ENCODE measurements around the gene MOK.

MOK gene

DNA sequence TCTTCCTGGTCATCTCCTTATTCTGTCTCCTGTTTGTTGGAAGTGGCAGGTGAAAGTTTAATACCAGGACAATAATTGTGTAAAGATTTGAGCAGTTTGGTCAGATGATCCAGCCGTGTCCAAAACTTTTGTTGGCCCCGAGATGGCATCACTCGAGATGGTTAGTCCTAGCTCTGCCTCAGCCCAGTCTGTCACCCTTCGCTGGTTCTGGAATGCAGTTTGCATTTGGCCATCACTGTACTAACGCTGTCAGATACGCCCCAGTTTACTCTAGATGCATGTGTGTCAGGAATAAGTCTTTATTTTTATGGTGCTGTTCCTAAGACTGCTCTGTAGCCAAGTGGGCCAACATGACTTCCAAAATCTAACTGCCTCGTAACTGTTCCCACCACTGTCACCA, 79.6 kb downstream of the MOK start:
- DNase-seq (ENCODE audit: low spot score), result no peak

DNA sequence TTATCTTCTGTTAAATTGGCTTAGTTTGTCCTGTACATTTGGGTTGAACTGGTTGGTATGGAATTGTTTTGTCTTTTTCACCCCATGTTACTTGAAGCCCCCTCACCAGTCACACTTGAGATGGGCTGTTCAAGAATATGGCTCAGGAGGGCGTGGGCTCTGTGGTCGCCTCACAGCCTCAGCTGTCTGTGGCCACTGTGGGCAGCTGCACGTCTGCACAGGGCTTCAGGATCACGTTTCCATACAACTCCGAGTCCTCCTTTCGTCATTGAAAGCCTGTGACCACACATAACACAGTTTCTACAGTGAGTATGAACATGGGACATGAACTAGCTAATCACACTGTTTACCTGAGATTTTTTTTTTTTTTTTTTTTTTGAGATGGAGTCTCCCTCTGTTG, 81.3 kb downstream of the MOK start:
- DNase-seq (ENCODE audit: low spot score), result no peak

DNA sequence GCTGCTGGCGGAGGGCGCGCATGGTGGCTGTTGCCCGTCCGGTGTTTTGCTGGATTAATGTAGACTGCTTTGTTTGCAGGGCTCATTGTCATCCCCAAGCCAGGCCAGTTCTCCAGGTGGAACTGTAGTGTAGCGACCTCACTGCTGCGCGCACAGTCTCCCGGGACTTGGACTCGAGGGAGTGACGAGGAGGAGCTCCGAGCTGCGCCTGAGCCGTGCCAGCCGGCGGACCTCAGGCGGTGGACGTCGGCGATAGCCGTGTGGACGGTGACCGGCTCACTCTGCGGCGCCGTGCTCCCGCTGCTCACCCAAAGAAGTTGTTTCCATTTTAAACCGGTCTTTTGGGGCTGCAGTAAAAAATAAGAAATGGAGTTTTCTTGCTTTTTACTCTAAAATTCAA, 82.2 kb downstream of the MOK start:
- DNase-seq (ENCODE audit: low spot score), result no peak

DNA sequence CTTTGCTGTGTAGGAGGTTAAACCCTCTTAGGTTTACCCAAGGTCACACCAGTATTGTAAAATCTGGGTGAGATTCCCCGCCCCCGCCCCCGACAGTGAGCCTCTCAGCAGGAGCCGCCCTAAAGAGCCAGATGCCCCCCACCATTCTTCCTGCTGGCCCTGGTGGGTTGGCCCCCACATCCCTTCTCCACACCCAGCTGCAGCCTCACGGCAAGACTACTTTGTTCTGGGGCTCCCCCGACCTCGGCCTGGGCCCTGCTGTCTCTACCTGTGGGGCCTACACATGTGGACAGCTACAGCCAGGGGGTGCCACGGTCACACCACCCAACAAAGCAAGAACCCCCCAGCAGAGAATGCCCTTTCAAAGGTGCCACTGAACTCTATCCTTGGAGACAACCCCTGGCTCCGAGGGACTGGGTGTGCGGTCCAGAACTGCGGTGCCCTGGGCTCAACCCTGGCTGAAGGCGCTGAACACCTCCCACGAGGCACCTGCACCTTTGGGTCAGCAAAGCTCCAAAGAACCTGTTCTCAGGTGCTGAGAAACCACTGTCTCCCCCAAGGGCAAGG, 82.9 kb downstream of the MOK start:
- DNase-seq (ENCODE audit: low spot score), result no peak

DNA sequence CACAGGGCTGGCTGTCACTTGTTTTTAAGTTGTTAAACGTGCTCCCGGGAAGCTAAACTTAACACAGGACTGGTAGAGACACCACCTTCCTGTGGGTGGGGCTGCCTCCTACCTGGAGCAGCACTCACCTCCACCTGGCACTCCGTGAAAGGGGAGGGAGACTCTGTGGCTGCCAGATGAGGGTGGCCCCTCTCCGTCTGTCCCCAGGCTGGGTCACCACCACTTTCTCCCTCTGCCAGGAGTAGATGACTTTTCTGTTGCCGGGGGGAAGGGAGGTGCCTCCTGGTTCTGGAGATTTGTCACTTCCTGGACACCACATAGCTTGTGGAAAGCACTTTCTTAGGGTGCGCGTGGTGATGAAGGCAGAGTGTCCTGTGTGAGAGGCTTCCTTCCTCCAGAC, 83.9 kb downstream of the MOK start:
- DNase-seq (ENCODE audit: low spot score), result no peak

DNA sequence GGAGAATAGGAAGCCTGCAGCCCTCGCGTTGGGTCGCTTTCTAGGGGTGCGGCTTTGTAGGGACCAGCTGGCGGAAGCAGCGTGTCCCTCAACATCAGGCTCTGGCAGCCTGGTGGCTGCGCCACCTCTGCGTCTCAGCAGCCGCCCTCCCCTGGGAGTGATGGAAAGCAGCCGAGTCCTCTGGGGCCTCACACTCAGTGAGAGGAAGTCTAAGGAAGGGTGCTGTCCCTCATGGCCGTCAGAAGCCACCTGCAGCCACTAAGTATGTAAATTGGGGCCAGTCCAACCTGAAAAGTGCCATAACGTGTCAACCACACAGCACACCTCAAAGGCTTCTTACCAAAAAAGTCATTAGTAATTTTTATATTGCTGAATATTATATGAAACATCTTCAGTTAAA, 84.9 kb downstream of the MOK start:
- no peak for DNase-seq (ENCODE audit: low spot score)

DNA sequence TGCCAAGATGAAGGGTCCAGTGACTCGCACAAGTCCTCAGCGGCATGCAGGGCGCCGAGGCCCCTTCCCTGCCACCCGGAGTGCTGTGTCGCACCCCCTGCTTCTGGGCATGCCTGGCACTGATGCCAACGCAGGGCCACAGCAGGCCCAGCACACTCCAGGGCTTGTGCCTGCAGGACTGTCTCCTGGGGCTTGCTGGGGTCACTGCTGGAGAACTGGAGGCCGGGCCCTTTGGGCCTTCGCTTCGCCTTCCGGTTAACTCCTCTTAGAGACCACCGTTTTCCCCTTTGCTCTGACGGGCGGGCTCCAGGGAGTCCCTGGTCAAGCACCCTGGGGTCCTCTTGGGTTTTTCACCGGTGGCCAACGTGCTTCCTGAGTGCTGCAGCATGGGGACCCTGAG, 85.6 kb downstream of the MOK start:
- DNase-seq (ENCODE audit: low spot score), result no peak

DNA sequence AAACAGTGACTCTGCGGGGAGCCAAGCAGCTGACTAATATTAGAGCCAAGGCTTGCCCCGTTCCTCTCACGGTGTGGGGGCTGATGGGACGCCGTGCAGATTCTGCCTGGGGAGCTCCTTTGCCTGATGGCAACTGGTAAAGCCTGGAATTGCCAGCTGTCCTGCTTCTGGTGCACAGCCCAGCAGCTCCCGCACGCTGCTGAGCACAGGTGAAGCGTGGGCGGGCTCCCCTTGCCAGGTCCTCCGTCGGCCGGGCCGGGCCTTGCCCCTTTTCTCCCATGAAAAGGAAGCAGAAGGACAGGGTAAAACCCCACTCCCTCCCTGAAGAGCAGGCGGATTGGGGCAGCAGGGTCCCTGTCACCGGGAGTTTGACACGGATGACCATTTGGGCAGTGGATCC, 86.3 kb downstream of the MOK start:
- peak; percentile 47 for DNase-seq (ENCODE audit: low spot score)

DNA sequence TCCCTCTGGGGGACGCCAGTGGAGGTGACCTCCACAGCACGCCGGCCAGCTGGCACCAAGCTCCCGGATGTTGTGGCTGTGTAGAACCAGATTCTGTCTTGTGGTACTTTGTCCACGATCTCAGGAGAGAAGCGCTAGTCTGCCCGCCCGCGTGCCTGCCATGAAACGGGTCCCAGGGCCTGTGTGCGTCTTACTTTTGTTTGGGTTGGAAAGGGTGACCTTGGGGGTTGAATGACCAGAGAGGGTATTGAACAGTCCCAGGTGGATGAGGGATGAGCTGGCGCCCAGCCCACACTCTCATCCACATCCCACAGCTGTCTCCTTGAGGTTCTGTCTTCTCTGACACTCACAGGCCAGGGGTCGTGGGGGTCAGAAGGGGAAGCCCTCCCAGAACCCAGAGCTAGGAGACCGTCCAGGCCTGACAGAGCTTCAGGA, 87.0 kb downstream of the MOK start:
- DNase-seq (ENCODE audit: low spot score), result no peak

DNA sequence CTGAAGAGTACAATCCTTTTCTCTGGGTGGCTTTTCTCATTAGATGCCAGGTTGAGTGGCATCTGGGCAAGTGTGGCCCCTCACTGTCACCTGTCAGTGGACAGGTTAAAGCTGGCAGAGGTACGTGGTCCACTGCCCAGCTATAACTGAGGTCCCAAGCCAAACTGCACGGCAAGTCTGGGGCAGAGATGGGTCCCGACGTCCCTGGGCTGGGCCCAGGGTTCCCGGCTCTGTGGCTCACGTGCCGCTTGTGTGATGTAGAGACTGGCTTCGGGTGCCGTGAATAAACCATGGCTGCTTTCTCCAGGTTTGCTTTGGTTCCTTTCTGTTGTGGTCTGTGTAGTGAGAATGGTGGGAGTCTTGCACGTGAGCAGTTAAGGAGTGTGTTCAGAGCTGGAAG, 87.6 kb downstream of the MOK start:
- DNase-seq (ENCODE audit: low spot score), result no peak

DNA sequence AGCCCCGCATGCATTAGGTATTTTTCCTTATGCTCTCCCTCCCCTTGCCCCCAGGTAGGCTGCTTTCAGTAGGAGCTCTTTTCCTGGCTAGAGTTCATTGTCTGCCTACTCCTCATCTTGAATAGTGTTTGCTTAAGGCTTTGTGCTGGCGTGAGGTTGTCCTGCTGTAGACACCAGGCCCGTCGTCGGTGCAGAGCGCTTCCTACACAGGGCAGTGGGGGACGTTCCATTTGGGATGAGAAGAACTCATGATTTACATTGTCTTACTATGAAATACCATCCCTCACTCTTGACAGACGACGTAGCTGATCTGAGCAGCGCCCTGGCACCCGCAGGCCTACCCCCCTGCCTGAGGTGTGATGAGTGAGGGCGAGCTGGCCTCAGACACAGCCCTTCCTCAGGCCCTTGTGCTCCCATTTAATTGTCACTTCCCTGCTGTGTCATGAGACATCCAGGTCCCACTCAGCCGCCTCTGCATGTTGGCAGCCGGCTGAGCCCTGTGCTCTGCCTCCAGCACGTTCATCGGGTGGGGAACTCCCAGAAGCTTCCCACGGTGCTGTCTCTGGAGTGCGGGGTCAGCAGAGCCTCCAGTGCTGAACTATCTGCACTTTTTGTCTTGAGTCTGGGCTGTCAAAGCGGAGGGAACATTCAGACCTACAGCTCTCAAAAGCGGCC, 89.3 kb downstream of the MOK start:
- DNase-seq (ENCODE audit: low spot score), result no peak

DNA sequence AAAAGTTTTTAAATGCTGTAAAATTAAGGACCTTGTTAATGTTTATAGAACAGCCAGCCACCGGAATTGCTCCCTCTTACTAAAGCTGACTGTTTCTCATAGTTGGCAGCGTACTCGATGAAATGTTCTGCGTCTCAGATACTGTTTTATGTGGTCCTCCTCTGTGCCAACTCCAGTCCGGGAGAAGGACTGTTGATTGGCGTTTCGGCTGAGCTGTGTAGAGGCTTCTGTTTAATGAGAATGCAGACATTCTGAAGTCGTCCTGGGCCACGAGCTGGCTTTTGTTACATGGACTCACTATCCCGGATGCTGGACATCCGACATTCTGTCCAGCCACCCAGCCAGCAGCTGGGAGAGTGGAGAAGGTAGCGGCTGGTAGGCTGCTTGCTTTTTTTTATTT, 89.9 kb downstream of the MOK start:
- DNase-seq (ENCODE audit: low spot score), result peak; percentile 61

DNA sequence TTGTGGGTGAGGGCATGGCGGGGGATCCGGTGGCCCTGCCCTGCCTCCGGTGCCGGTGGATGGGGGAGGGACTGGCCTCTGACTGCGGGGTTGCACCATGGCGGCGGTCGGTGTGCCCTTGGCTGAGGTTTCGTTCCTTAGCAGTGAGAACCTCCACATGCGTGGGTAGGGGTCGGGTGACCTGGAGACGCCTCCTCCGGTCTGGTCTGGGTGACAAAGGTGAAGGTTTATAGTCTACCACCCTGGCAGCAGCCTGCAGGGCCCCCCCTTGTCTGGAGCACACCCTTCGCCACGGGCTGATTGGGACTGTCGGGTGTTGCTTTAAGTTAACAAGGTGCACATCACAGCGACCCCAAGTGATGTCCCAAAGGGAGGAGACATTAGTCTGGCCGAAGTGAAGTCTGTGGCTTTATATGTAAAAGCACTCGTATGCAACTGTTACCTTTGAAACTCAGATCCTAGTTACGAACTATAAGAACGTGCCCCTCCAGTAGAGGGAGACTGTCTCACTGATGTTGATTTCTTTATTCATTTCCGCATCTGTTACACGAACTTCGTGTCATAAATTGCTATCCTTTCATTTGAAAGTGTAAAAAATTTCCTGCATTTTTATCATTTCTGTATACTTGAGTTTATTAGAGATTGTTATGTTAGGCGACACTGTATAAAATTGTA, 90.8 kb downstream of the MOK start:
- no peak for DNase-seq (ENCODE audit: low spot score)

DNA sequence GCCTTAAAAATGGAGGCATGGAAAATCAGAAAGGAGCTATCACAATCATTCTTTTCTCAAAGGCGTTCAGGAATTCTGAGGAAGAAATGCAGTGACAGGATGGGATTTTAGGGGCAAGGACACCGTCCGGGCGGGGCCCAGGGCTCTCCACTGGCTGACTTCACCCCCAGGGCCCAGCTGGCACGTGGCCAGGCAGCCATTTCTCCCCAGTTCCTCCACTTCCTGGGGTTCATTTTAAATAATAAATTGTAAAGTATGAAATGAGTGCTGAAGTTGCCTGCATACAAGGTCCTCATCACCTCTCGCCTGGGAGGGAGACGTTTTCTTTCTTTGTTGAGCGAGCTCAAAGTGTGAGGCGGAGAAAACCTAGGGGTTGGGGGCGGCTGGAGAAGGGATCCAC, 91.5 kb downstream of the MOK start:
- DNase-seq (ENCODE audit: low spot score), result no peak

DNA sequence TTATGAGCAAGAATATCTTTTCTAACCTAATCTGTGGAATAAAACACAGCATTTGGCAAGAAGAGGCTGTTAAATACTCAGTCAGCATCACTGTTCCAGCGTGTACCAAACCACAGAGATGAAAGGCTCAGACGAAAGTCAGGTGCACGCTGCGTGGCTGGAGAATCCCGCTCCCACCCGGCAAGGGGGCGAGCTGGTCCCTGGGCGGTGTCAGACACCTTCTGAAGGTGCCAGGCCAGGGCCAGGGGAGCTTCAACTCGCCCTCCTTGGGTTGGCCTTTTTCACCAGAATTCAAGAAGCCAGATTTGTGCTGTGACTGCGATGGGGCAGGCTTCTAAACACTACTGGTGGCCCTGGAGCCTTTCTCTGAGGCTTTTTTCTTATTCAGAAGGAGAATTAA, 92.1 kb downstream of the MOK start:
- no peak for DNase-seq (ENCODE audit: low spot score)

DNA sequence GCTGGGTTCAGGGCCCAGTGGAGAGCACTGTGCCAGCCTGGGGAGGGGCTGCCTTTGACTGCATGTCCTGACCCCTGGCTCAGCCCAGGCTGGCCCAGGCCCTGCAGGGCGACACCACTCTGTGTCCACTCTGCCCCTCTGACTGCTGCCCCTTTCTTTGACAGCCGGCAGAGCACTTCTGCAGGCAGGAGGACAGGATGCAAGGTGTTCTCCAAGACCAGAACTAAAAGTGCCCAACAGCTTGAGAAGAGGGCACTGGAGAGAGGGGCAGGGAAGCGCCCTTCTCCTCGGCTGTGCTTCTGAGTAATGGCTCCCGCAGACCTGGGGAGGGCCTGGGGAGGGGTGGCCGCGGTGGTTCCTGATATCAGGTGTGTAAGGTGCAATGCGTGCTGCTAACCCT, 92.6 kb downstream of the MOK start:
- DNase-seq (ENCODE audit: low spot score), result no peak

DNA sequence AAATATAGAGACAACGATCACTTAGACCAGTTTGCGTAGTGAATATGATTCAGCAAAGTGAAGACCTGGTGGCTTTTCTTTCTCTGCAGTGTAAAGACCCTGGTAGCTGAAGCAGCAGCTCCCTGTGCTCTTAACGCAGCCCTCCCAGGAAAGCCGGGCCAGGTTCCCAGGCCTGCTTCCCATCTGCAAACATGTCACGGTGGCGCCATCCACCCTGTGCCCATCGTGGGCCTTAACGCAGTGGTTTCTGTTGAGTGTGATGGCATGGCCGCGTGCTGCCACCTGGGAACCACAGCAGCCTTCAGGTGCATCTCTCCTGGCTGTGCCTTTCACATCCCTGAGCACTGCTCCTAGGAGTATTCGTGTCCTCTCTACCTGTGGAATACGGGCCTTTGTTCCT, 93.7 kb downstream of the MOK start:
- no peak for DNase-seq (ENCODE audit: low spot score)

DNA sequence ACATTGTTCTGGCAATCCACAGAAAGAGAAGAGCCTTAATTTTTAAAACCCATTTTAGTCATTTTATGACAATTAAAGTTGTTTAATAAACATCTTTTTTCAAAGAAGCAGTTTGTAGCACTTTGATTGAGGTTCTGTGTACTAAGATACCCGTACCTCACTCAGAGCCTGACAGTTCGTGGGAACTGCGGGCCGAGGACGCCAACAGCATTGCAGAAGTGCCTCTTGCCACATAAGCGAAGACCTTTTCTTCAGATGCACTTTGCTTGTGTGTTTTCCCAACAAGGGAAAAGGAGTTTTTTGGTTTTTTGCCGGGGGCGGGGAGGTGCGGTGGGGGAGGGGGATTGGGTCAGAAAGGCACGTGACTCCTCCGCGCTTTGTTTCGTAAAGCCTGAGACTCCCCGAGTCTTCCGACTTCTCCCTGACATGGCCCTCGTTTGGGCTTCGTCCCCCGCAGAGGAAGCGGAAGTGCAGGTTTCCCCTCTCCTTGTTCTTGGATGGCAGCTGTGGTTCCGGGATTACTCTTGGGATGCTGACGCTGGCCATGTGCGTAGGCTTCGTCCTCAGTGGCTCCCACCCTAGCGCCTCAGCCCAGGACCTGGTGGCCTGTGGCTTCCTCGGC, 94.4 kb downstream of the MOK start:
- no peak for DNase-seq (ENCODE audit: low spot score)

DNA sequence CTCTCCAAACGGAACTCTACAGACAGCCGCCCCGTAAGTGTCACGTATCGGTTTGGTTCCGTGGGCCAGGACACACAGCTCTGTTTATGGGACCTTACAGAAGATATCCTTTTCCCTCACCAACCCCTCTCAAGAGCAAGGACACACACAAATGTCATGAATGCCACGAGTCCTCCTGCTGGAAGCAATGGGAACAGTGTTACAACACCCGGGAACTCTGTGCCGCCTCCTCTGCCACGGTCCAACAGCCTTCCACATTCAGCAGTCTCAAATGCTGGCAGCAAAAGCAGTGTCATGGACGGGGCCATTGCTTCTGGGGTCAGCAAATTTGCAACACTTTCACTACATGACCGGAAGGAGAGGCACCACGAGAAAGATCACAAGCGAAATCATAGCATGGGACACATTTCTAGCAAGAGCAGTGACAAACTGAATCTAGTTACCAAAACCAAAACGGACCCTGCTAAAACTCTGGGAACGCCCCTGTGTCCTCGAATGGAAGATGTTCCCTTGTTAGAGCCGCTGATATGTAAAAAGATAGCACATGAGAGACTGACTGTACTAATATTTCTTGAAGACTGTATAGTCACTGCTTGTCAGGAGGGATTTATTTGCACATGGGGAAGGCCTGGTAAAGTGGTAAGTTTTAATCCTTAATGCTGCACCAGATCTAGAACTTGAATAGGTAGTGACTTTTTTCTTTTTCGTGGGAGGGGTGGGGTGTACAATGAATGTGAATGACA, 95.6 kb downstream of the MOK start:
- DNase-seq (ENCODE audit: low spot score), result peak; percentile 58

DNA sequence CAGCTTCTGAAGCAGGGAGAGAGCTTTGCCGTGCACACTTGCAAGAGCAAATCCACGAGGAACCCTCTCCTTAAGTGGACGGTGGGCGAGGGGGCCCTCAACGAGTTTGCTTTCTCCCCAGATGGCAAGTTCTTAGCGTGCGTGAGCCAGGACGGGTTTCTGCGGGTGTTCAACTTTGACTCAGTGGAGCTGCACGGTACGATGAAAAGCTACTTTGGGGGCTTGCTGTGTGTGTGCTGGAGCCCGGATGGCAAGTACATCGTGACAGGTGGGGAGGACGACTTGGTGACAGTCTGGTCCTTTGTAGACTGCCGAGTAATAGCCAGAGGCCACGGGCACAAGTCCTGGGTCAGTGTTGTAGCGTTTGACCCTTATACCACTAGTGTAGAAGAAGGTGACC, 96.2 kb downstream of the MOK start:
- no peak for DNase-seq (ENCODE audit: low spot score)

DNA sequence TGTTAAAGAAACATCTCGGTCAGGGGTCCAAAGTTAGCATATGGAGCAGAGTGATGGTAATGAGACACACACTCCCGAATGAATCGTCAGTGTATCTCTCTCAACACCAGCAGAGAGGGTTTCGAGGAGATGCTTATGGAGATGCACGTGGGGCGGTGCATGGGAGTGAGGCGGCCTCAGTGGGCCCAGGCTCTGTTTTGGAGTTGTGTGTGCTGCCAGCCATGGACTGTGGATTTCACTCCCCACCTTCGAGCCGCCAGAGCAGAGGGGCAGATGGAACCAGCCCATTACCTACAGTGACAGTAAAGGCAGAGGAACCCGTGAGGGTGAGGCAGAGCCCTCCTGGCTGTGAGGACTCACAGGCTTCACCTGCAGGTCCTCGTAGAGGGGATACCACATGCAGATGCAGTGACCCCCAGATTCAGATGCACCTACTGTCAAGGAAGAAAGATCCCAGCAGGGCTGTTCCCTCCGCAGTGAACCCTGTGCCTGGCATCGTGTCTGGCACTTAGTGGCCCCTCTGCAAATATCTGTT, 97.1 kb downstream of the MOK start:
- no peak for DNase-seq (ENCODE audit: low spot score)

DNA sequence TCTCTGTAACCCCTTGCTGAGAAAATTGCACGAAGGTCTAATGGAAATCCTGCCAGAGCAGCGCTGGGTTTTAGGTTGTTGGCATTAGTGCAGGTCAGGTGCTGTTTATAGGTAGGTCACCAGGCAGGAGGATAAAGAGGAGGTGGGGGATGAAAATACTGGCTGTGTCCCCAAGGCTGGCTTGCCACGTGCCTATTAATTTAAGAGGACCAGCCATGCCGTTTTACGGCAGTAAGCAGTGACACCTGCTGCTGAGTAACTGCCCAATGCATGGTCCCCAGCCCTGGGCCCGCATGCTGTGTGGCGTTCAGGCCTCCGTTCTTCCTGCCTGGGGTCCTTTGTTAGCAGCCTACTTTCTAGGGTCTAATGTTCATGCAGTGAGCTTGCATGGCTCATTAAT, 98.0 kb downstream of the MOK start:
- DNase-seq (ENCODE audit: low spot score), result peak; percentile 48
